Daoy (cell line): ENCODE measurements around the gene XRCC6. TPM values are rescaled to one million over a fixed set of nuclear protein-coding genes. Genes with fewer than 3 reads are reported as not detected.
"Not testable (repeated sequence)": the region's sequence is repeated elsewhere in the genome, so short reads cannot be mapped to it uniquely, and the experiment has no call there.

Source experiments
- DNase-seq: peaks from one replicate; pipeline ENCODE4 v3.0.0-alpha.2; 2015; ENCODE audit warnings: low read depth
- total RNA-seq: library from RNA; depleted of rRNA; stranded (reverse); fragments of >200 nt; shearing (Covaris generic); gene quantifications from 2 replicates; pipeline ENCODE4 v1.2.3, GENCODE V29; 2014; rRNA removed

XRCC6 gene
- total RNA-seq = 590 and 694 TPM in 2 replicates

DNA sequence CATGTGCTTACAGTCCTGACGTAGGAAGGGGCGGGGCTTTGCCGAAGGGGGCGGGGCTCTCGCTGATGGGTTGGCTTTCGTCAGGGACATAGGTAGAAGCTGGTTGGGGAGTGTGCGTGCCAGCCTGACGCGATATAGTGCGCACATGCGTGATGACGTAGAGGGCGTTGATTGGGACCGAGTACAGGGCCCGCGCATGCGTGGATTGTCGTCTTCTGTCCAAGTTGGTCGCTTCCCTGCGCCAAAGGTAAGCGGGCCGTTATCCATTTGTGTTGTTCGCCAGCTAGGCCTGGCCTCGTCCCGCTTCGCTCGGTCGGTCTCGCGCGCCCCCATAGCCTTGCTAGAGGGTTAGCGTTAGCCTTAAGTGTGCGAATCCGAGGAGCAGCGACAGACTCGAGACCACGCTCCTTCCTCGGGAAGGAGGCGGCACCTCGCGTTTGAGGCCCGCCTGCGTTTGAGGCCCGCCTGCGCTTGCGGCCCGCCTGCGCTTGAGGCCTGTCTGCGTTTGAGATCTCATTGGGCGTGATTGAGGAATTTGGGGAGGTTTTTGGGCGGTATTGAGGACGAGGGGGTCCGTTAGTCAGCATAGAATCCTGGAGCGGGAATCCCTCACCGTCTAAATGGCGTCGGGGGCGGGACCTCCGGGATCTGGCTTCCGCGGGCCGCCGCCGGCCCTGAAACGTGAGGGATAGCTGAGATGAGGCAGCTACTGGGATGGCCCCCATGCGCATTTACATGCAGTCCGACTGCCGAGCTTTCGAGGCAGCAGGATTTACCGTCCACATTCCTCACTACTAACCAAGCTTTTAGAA is at the start of gene XRCC6:
XRCC6 (plus strand) TSS at position 197 of the 812 bp plus-strand sequence. CDS start 710 bp downstream, outside the sequence.
- peak; percentile 100 for DNase-seq

DNA sequence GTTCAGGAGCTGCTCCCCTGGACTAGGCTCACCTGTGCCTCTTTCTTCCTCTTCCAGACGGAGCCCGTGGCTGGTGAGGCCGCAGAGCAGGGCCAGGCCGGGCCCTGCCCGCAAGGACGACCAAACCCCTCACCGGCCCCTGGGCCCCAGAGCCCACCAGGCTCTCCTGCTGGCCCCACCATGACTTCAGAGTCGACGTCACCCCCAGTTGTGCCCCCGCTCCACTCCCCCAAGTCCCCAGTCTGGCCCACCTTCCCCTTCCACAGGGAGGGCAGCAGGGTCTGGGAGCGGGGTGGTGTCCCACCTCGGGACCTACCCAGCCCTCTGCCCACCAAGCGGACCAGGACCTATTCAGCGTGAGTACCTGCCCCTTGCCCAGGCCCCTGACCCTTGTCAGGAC is 49.3 kb upstream of the XRCC6 start:
- DNase-seq = no peak

DNA sequence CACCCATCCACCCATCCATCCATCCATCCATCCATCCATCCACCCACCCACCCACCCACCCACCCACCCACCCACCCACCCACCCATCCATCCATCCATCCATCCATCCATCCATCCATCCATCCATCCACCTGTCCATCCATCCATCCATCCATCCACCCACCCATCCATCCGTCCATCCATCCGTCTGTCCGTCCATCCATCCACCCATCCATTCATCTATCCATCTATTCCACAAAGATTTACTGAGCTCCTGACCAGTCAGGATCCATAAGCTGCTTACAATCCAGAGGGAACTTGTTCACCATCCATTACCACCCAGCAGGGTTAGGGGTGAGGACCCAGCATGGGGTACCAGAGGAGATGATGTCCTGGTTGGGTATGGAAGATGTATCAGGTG is 48.8 kb upstream of the XRCC6 start:
- not testable (repeated sequence) for DNase-seq

DNA sequence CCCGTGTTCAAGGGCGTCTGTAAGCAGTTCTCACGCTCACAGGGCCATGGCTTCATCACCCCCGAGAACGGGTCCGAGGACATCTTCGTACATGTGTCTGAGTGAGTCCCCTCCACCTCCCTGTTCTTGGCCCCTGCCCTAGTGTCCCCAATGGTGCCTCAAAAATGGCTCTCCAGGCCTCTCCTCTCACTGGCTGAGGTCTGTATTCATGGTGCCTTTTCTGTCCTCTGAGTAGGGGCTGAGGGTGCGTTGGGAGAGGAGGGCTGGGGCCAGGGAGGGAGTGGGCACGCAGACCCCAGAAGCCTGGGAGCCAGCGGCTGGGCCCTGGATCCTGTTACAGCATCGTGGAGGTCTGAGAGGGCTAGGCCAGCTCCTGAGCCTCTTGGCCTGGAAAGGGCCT is 47.4 kb upstream of the XRCC6 start:
- DNase-seq = no peak

DNA sequence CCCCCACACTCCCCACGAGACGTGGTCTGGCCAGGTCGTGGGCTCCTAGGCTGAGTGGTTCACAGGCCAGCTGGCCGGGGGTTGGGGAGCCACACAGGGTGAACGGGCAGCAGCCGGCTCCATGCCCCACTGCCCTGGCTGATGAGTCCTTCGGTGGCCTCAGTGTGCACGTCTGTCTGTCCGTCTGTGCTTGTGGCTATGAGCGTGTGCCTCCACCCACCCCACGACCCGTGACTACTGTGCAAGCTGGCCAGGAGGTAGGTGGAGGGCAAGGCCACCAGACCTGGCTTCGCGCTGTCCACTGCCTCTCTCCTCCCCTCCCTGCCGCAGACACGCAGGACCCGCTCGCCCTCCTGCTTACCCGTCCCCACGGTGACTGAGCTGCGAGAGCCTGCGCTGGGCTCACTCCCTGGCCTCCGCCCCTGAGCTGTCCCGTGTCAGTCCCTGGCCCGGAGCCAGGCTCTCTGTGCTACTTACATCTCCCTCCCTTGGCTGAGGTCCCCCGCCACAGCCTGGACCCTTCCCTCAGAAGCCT is 46.2 kb upstream of the XRCC6 start:
- no peak for DNase-seq

DNA sequence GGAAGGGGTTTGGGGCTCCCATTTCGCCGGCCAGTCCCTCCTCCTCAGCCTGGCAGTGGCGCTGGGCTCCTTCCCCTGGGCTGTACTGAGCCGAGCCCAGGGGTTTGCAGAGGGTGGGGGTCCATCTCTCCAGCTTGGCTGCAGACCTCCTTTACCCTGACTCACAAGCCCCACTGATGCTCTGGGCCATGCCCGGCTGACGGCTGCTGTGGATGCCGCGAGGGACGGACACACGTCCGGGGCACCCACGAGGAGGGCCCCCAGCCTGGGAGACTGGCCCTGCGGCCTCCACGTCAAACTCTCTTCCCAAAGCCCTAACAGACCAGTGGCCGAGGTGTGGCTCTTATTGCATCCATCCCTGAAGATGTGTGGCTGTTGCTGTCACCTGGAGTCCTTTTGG is 45.6 kb upstream of the XRCC6 start:
- DNase-seq = no peak

DNA sequence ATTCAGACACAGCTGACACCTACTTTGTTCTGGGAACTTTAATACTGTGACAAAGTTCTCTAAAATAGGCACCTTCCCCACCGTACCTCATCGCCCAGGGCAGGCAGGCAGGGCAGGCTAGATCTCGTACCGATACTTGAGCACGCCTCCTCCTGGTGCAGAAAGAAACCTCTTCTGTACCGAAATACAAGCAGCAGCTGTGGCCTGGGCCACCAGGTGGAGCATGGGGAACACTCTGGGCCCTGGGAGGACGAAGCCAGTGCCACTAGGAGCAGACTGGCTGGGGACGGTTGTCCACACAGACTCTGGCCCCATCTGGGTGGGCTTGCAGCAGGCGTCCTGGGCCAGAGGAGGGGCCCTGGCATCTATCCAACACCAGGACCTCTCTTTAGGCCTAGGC is 44.2 kb upstream of the XRCC6 start:
- DNase-seq = peak; percentile 61

DNA sequence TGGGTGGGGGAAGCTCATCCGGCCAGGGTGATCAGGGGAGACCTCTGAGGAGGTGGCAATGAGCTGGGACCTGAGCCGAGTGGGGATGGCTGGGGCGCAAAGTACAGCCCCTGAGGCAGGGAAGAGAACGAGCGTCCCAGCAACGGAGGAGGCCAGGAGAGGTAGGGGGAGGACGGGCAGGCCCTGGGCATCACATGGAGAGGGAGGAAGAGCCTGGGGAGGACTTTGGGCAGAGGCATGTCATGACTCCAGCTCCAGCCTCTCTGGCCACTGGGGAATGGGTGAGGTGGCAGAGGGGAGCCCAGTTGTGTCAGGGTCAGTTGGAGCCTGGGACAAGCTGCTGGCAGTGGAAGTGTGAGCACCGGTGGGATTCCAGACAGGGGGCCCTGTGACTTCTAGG is 43.0 kb upstream of the XRCC6 start:
- no peak for DNase-seq

DNA sequence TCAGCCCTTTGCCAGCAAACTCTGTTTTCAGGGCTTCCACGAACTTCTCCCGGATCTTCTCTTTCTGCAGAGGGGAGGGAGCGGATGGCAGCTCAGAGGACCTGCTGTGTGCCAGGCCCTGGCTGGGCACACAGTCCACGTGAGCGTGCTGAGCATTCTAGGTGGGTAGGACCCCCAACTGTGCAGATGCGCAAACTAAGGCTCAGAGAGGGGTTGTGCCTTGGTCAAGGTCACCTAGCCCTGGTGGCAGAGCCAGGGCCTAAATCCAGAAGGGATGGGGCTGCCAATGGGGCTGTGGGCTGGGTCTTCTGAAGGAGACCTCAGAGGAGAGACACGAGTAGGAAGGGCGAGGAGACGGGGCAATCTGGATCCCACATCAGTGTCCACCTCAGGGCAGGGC is 42.3 kb upstream of the XRCC6 start:
- DNase-seq = no peak

DNA sequence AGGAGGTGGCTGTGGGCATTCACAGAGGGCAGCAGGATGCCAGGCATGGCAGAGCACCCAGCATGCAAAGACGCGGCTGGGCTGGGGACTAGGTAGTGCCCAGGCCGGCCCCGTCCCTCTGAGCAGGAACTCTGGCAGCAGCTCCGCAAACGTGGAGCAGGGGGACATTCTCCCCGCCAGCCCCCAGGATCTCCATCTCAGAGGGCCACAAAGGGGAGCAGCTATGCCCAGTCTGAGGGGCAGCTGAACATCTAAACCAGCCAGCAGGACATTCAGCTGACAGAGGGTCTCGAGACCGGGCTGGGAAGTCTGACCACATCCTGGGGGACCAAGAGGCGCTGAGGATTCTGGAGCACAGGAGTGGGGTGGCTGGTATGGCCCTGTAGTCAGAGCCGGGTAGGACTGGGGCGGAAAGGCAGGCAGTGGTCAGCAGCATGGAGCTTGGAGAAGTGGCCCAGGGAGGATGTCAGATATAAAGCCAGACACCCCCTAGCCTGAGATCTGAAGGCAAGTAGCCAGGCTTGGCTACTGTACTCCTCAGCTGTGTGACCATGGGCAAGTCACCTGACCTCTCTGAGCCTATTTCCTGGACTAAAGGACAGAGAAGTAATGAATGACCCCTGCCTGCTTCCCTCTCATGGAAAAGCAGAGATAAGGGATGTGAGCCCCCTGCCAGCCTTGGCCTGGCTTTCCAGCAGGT is 41.6 kb upstream of the XRCC6 start:
- DNase-seq = no peak

DNA sequence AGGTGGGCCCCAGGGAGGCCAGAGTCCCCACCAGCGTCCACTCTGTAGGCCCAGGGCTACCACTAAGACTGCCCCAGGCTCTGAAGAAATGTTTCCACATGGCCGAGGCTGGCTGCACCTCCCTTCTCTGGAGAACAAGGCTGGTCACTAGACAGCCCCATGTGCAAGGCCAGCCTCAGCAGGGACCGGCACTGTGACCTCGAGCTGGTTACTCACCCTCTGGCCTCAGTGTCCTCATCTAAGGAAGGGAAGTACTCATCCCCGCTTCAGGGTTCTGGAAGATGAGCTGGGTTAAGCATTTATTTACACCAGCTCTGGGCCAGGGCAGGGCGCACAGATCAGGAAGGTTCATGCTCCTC is 41.1 kb upstream of the XRCC6 start:
- DNase-seq = no peak

DNA sequence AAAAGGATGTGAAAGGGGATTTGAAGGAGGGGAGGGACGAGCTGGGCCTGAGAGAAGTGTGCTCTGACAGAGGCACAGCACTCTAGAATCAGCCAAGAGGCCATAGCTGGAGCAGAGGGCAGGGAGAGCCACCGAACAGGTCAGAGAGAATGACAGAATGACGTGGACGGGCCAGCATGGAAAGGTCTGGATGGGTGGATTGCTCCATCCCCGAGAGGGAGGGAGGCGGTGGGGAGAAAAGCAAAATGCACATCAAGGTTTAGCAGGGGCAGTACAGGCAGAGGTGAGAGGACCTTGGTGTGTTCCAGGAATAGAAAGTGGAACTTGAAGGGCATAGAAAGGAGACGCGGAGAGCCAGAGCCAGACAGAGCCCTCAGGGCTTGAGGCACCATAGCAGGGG is 38.4 kb upstream of the XRCC6 start:
- no peak for DNase-seq

DNA sequence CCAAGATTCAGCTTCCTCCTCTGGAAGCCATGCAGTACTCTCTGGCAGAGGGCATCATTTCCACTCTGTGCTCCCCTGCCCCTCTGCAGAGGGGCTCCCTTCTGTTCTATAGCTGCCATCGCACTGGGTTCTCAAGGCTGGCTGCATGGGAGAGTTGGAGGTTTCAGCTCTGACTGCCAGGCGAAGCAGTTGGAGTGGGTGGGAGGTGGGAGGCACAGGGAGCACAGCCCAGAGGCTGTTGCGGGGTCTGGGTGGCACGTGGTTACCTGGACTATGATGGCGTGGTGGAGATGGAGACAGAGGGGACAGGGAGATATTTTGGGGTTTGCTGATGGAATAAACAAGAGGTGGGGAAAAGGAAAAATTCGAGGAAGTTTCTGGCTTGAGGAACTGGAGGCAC is 36.2 kb upstream of the XRCC6 start:
- DNase-seq = no peak

DNA sequence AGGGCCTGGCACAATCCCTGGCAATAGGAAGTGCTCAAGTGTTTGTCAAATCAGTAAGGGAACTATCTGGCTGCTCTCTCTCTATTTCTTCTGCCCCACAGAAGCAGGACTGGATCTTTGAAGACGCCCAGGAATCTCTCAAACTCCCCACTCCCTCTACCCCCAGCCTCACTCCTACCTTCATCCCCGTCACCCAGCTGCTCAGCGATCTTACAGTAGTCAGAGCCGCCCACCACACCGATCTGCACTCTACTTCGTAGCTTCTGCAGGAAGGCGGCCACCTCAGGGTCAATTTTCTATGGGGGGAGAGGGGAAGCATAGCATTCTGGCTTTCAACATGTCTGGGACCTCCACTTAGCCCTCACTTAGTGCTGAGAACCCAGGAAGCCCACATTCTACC is 35.2 kb upstream of the XRCC6 start:
- no peak for DNase-seq

DNA sequence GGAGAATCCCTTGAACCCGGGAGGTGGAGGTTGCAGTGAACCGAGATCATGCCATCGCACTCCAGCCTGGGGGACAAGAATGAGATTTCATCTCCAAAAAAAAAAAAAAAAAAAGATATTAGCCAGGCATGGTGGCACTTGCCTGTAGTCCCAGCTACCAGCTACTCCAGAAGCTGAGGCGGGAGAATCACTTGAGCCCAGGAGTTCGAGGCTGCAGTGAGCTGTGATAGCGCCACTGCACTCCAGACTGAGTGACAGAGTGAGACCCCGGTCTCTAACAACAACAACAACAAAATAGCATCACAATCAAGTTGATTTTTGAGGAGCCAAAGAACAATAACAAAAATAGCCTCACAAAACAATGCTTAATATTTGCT is 33.8 kb upstream of the XRCC6 start:
- no peak for DNase-seq

DNA sequence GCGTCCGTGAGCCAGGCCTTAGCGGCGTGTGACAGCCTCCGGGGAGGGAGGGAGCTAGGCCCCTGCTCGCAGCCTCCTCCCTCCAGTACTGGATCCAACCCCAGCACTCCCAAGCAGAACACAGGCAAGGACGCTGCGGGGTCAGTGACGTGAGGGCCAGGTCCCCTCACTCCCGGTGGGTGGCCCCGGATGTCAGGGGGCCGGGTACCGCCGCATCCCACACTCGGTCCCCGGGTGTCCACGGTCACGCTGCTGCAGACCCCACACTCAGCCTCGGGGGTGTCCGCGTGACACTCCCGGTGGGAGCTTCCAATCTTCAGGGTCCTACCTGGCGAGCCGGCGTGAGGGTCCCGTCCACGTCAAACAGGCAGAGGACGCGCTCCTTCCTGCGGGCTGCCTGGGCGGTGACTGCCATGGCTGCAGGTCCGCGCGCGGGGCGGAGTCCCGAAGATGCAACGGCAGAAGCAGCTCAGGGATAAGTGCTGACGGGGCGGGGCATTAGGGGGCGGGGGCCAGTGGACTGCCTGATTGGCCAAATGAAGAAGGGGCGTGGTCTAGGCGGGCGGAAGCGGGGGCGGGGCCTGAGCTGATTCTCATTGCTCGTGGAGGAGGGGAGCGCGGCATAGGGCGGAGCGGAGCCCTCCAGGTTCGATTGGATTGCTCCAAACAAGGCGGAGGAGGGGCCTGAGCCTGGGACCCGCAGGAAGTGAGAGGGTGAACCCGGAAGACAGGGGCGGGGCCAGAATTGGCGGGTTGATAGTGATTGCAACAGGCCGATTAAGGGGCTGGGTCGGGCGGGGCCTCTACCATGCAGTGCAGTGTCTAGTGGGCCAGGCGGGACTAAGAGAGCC is 31.5 kb upstream of the XRCC6 start, which contains the start of gene PMM1:
PMM1 (minus strand) TSS at position 450 of the 851 bp plus-strand sequence; CDS start at position 415, 35 bp downstream.
- DNase-seq = peak; percentile 100

DNA sequence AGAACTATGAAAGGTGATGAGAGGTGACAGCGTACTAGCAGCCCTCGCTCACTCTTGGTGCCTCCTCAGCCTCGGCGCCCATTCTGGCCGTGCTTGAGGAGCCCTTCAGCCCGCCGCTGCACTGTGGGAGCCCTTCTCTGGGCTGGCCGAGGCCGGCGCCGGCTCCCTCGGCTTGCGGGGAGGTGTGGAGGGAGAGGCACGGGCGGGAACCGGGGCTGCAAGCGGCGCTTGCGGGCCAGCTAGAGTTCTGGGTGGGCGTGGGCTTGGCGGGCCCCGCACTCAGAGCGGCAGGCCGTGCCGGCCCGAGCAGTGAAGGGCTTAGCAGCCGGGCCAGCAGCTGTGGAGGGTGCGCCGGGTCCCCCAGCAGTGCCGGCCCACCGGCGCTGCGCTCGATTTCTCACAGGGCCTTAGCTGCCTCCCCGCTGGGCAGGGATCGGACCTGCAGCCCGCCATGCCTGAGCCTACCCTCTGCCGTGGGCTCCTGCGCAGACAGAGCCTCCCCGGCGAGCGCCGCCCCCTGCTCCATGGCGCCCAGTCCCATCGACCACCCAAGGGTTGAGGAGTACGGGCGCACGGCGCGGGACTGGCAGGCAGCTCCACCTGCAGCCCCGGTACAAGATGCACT is 27.6 kb upstream of the XRCC6 start:
- not testable (repeated sequence) for DNase-seq

DNA sequence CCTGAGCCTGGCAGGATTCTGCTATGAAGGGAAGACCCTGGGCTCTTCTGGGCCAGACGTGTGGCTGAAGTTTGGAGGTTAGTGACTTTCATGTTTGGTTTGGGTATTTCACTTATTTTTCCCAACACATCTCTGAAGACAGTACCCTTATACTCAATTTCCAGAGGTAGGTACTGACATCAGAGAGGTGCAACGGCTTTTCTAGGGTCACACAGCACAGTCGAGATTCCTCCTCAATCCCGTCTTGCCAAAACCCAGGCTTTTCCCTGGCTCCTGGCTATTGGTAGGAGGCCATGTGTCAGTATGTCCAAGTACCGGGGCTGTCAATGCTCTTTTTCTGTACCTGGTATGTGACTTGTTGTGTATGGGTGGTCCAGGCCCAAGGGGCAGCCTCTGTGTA is 25.4 kb upstream of the XRCC6 start:
- DNase-seq = no peak

DNA sequence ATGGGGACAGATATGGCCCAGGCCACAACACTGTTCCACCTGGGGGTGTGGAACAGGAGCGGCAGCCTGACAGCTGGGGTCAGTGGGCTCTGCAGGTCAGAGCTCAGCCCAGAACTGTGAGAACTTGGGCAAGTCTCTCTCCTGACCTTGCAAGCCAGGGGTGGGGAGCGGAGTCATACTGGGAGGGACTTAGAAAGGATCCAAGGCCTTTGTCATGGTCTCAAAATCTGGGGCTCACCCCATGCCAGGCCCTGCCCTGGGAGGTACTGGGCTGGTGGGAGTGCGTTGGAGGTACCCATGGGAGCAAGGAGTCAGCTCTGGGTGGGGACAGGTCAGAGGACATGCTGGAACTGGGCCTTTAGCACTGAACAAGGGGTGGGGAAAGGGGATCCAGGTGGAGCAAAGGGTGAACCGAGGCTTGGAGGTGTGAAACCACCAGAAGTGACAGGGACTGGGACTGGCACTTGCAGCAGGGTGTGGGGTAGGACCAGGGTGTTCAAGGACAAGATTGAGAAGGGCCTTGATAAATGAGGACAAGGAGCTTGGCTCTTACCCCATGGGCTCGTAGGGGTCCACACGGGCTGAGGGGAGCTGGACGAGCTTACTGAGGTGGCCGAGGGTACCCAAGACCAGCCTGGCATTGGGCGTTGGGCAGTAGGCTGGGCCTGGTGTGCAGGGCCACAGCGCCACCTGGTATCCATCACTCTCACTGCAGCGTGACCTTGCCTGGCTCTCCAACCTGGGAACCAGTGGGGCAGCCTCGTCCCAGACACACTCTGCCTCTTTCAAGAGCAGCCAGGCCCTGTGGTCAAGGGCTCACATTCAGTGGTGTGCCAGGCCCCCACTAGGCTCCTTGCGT is 24.1 kb upstream of the XRCC6 start:
- DNase-seq = peak; percentile 65

DNA sequence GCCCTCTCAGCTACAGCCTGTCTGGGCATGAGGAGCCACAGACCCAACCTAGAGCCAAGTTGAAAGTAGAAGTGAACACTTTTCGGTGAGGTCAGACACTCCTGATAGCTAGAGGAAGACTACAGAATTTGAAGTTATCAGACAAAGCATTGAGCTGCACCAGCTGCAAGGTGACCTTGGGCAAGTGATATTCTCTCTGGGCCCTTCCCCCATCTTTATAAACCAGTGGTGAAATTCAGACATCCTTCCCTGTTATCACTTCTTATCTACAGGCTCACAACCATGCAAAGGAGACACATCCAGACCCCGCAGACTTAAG is 23.5 kb upstream of the XRCC6 start:
- DNase-seq = no peak

DNA sequence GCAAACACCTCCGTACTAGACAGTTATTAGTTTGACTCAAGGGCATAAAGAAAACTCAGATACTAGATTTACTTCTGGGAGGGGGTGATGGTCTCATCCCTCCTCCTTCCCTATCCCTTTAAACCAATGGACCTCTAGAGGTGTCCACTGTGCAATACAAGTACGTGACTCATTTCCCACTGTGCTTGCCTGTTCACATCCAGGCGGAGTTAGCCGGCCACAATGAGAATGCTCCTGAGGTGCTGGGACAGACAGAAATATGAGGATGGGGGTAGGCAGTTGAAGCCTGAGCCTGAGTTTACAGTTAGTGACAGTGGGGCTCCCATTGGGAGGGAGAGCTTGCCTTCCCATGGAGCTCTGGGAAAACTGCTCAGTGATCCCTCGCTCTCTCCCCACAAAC is 23.0 kb upstream of the XRCC6 start:
- peak; percentile 60 for DNase-seq
